Parathyroid adenoma (tissue), 2 donors: ENCODE measurements around the gene ALOX12B.
A peak's percentile ranks its signal among the peaks of the same experiment; 100 is the strongest.
"Not testable (repeated sequence)": the region's sequence is repeated elsewhere in the genome, so short reads cannot be mapped to it uniquely, and the experiment has no call there.

ENCODE experiments used
- H2AFZ ChIP-seq: fragments of 300-600 bp; sonication (generic); one replicate; pipeline ENCODE4 v1.7.0; 2017; ENCODE audit warnings: antibody characterized with exemption, mild to moderate bottlenecking
- H3K27ac ChIP-seq: fragments of 300-600 bp; sonication (generic); one replicate; pipeline ENCODE4 v1.7.0; 2017
- H3K27me3 ChIP-seq: fragments of 300-600 bp; sonication (generic); one replicate; pipeline ENCODE4 v1.7.0; 2017; ENCODE audit warnings: low read length; ENCODE audit not compliant: control insufficient read depth, insufficient read depth
- H3K36me3 ChIP-seq: fragments of 300-600 bp; sonication (generic); one replicate; pipeline ENCODE4 v1.7.0; 2017; ENCODE audit warnings: low read length; ENCODE audit not compliant: control insufficient read depth, insufficient read depth
- H3K4me1 ChIP-seq: fragments of 300-600 bp; sonication (generic); one replicate; pipeline ENCODE4 v1.7.0; 2017; ENCODE audit warnings: control low read depth
- H3K4me2 ChIP-seq: fragments of 300-600 bp; sonication (generic); one replicate; pipeline ENCODE4 v1.7.0; 2017; ENCODE audit warnings: low read length
- H3K4me3 ChIP-seq: fragments of 300-600 bp; sonication (generic); one replicate; pipeline ENCODE4 v1.7.0; 2017; ENCODE audit warnings: low read depth, low read length
- H3K79me2 ChIP-seq: fragments of 300-600 bp; sonication (generic); one replicate; pipeline ENCODE4 v1.7.0; 2017; ENCODE audit warnings: control low read depth
- H3K9ac ChIP-seq: fragments of 300-600 bp; sonication (generic); one replicate; pipeline ENCODE4 v1.7.0; 2017; ENCODE audit warnings: mild to moderate bottlenecking
- H3K9me3 ChIP-seq: fragments of 300-600 bp; sonication (generic); one replicate; pipeline ENCODE4 v1.7.0; 2017; ENCODE audit warnings: low read length; ENCODE audit not compliant: control insufficient read depth
- CTCF ChIP-seq: fragments of 300-600 bp; sonication (generic); IDR thresholded peaks from one replicate; pipeline ENCODE4 v1.7.0; 2017; ENCODE audit warnings: antibody characterized with exemption, mild to moderate bottlenecking
- donor health status: primary hyperparathyroidism.

ALOX12B gene

GRCh38 chr17:8063761-8064534 is 23.6 kb downstream of the ALOX12B start:
- Histone ChIP-seq H3K4me1 (peaks cover 7% of the 10 kb centered on the region), H3K9ac (no peak overlapping the region), H3K27me3 (no peaks in the 10 kb centered on the region)

GRCh38 chr17:8062807-8063483 is 24.6 kb downstream of the ALOX12B start:
- no peak overlapping the region for H3K27ac ChIP-seq

More at GRCh38 chr17:8063761-8064534, 23.6 kb downstream of the ALOX12B start:
- no peak overlapping the region for H3K4me3 ChIP-seq
- H3K4me2 ChIP-seq, result no peak overlapping the region
- no peak overlapping the region for H2AFZ ChIP-seq
- no peaks in the 10 kb centered on the region for H3K9me3 ChIP-seq
- no peak overlapping the region for H3K27ac ChIP-seq
- H3K36me3 ChIP-seq, result no peaks in the 10 kb centered on the region
- no peaks in the 10 kb centered on the region for H3K79me2 ChIP-seq
- no peak for TF ChIP-seq CTCF

GRCh38 chr17:8062435-8062806 is 25.1 kb downstream of the ALOX12B start:
- Histone ChIP-seq H3K27me3 (no peaks in the 10 kb centered on the region), H3K9ac (no peak overlapping the region), H3K4me2 (peak overlapping the region; percentile 75), H3K4me1 (peaks cover 7% of the 10 kb centered on the region), H3K9me3 (no peaks in the 10 kb centered on the region), H3K79me2 (no peaks in the 10 kb centered on the region), H2AFZ (peak overlapping the region; percentile 6), H3K36me3 (no peaks in the 10 kb centered on the region), H3K27ac (no peak overlapping the region), H3K4me3 (peak overlapping the region; percentile 47)
- no peak for TF ChIP-seq CTCF

More at GRCh38 chr17:8062807-8063483, 24.6 kb downstream of the ALOX12B start:
- Histone ChIP-seq H3K4me1 (peaks cover 7% of the 10 kb centered on the region), H3K9me3 (no peaks in the 10 kb centered on the region), H3K27me3 (no peaks in the 10 kb centered on the region), H3K79me2 (no peaks in the 10 kb centered on the region), H2AFZ (peak overlapping the region; percentile 6), H3K4me3 (peak overlapping the region; percentile 47), H3K4me2 (peak overlapping the region; percentile 75), H3K36me3 (no peaks in the 10 kb centered on the region), H3K9ac (no peak overlapping the region)
- no peak for TF ChIP-seq CTCF

GRCh38 chr17:8061851-8062250 is 25.7 kb downstream of the ALOX12B start:
- not testable (repeated sequence) for H3K79me2 ChIP-seq, H3K9me3 ChIP-seq, H3K4me3 ChIP-seq, H2AFZ ChIP-seq, H3K9ac ChIP-seq, H3K36me3 ChIP-seq, H3K4me1 ChIP-seq, H3K27me3 ChIP-seq, H3K27ac ChIP-seq, H3K4me2 ChIP-seq

GRCh38 chr17:8060274-8060673 is 27.2 kb downstream of the ALOX12B start:
- Histone ChIP-seq H3K4me1 (peaks cover 11% of the 10 kb centered on the region), H3K79me2 (no peaks in the 10 kb centered on the region), H3K4me2 (no peak overlapping the region), H3K27me3 (no peaks in the 10 kb centered on the region), H3K27ac (no peak overlapping the region), H3K9me3 (no peaks in the 10 kb centered on the region), H3K9ac (no peak overlapping the region), H2AFZ (no peak overlapping the region), H3K4me3 (no peak overlapping the region), H3K36me3 (no peaks in the 10 kb centered on the region)
- TF ChIP-seq CTCF, result peak; percentile 80
